COLO829 (cell line): ENCODE results near the gene PTPRN2.

Source experiments
- DNase-seq: peaks from one replicate; pipeline ENCODE4 v3.0.0; 2012; ENCODE audit warnings: low spot score

The PTPRN2 gene

DNA sequence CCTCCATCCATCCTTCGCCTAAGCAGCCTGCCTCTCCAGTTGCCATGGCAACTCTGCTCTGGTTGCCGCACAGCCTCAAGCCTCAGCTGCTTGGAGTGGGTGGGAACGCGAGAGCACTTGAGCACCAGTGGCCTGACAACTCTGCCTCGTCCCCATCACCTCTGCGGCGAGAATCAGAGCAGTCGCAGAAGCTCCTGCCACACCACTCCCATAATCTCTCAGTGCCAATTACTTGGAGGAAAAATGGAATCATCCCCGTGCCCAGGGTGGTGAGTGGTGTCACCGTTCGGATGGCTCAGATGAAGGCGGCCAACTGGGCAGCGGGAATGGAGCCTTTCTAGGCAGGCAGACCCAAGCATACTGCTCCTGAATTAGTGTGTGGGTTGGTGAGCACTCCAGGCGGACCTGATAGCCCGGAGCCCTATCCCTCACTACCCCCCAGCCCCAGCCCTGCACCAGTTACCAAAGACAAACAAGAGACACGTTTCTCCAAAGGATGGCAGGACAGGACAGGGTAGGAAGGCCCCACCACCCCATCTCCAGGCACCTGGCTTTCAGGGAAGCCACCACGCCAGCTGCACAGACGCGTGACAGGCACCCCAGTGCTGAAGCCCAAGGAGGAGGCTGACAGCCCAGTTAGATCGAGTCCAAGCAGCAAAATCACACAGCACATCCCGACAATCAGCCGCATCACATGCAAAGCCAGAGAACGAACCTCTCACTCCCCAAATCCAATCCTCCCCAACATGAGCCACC is 335.4 kb downstream of the PTPRN2 start:
- no peak for DNase-seq

DNA sequence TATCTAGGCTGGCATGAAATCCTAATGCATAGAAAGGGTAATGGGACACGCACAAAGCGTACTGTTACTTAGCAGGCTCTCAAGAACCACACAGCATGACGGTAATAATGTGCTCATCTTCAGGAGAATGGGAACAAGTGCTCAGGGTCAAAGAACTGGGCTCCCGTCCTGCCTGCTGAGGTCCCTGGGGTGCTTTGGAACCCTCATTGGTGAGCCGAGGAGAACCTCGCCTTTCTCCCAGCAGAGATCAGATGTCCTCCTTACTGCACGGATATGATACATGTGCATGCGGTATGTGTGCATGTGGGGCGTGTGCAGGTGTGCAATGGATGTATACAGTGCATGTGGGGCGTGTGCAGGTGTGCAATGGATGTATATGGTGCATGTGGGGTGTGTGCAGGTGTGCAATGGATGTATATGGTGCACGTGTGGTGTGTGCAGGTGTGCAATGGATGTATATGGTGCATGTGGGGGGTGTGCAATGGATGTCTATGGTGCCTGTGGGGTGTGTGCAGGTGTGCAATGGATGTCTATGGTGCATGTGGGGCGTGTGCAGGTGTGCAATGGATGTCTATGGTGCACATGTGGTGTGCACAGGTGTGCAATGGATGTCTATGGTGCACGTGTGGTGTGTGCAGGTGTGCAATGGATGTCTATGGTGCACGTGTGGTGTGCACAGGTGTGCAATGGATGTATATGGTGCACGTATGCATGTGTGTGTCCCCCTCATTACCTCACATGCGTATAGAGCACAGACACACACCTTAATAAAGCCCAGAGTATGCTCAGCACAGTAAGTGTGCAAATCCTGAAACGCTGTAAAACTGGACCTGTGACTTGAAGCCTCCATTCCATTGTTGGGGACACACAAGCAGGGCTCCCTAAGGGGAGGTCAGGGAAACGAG is 336.3 kb downstream of the PTPRN2 start:
- no peak for DNase-seq

DNA sequence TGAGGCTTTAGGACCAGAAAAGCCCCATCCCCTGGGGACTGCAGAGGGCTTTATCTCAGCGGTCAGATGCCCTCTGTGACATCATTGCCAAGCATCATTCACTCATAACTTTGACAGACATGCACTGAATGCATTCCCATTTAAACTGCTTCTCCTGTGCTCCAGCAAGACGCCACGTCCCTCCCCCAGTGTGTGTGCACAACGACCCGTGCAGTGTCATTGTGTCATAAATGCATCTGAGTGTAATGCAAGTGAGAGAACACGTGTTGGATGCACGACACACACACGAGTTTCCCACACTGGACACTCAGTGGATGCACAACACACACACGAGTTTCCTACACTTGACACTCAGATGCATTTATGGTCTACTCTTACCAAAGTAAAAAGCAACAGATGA is 337.9 kb downstream of the PTPRN2 start:
- DNase-seq = no peak

DNA sequence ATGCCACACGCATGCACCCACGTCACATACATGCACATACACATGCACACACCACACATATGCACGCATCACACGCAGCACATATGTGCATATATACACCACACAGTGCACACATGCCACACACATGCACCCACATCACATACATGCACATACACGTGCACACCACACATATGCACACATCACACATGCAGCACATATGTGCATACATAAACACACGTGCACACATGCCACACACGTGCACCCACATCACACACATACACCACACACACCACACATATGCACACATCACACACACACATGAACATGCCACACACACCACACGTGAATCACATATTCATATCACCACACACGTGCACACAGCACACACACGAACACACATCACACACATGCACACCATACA is 338.8 kb downstream of the PTPRN2 start:
- DNase-seq = no peak

DNA sequence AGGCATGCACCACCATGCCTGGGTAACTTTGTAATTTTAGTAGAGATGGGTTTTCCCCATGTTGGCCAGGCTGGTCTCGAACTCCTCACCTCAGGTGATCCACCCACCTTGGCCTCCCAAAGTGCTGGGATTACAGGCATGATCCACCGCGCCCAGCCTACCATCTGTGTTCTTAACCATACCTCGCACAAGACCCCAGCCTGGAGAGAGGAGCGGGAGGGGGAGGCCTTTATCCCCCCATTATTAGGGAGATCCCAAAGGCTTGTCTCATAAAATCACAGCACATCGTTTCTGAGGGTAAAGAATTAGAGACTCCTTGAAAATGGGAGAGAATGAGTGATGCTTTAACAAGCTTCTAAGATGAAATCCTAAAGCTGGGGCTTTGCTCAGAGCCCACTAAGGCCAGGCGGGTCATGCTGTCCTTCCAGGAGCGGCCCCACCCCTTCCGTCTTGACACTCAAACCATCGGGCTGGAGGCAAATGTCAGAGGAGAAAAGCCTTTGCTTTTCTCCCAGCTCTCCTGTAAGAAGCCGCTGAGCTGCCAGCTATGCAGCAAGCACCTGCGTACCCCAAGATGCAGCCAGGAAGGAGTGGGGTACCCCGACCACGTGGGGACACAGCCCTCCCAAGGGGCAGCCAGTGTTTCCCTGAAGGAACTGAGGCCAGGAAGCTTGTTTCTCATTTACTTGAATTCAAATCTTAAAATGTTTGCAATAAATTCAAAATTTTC is 339.7 kb downstream of the PTPRN2 start:
- DNase-seq = no peak

DNA sequence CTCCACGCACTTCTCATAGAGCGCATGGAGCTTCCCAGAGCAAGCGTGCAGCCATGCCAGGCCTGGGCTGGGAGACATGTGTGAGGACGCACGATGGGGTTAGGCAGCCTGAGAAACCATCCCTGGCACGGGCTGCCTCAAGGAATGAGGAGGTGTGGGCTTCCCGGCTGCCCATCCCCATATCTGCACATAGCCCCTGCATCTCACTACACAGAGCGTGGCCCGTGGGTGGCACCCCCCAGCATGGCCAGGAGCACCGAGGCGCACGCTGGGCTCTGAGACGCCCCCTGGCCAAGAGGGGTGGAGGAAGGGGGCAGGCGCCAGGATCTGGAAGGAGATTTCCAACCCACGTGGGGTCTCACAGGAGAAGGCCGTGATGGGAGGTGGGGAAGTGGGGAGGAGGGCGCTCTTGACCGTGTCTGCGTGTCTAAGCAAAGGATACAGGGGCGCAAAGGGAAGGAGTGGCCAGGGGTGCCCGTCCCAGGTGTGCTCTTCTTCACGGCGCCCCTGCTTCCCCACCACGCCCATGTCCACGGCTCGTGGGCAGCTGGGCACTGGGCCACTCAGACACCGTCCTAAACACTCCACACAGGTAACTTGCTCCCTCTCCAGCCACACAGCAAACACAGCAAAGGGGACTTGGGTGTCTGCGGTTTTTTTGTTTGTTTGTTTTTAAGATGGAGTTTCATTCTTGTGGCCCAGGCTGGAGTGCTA is 340.5 kb downstream of the PTPRN2 start:
- DNase-seq = no peak

DNA sequence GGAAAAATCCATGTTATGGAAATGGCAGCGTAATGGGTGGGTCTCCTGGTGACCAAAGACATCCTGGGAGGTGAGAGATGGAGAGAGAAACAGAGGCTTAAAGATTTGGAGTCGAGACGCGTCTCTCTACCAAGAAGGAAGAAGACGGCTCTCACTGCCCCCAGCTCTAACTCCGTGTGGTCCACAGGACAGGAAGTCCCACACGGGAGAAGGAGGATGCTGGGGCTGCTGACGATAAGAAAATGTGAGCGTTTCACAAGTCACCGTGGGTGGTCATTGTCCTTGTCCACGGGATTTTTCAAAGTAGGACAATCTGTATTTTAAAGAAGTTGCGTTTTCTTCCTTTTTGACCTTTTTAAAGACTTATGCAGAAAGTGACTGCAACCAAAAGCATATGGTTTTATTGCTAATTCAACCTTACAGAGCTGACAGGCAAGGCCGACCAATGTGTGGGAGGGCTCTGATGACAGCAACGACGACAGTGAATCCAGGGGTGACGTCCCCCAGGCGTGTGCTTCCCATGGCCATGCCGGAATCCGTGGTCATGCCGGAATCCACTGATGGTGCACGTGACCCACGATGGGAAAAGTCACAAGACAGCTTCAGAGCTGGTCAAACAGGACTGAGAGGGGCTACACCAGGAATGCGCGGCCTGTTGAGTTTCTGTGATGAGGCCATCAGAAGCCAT is 341.2 kb downstream of the PTPRN2 start:
- DNase-seq = no peak

DNA sequence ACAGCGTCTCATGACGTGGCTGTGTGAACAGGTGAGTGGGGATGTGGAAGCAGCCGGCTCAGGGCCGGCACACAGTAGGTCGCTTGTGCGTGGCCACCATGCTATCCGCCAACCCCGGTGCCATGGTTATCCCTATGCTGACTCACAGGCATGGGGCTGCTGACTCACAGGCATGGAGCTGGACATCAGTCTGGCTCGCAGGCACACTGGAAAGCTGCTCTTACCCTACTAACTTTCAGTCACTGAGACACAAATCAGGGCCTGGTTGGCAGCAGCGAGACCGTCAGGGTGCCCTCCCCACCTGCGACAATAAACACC is 341.9 kb downstream of the PTPRN2 start:
- DNase-seq = no peak

DNA sequence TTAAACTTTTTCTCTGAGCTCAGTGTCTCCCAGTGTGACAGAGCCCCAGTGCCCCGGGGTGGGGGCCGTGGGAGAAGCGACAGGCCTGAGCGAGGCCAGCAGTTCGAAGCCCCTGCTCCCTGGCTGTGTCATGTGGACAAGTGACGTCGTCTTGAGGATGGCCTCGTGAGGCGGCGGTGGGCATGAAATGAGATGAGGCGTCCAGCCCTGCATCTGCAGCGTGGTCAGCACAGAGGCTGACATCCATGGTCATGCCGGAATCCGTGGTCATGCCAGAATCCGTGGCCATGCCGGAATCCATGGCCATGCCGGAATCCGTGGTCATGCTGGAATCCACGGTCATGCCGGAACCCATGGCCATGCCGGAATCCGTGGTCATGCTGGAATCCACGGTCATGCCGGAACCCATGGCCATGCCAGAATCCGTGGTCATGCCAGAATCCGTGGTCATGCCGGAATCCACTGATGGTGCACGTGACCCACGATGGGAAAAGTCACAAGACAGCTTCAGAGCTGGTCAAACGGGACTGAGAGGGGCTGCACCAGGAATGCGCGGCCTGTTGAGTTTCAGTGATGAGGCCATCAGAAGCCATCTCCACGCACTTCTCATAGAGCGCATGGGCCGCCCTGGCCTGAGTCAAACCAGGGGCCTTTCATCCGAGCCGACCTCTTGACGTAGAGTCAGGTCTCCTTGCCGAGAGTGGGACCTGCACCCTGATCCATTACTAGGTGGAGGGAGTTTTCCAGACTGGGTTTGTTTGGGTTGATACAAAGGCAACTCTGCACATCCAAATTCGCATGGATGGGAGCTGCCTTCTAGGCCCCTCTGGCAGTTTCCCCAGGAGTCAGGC is 342.5 kb downstream of the PTPRN2 start:
- no peak for DNase-seq

DNA sequence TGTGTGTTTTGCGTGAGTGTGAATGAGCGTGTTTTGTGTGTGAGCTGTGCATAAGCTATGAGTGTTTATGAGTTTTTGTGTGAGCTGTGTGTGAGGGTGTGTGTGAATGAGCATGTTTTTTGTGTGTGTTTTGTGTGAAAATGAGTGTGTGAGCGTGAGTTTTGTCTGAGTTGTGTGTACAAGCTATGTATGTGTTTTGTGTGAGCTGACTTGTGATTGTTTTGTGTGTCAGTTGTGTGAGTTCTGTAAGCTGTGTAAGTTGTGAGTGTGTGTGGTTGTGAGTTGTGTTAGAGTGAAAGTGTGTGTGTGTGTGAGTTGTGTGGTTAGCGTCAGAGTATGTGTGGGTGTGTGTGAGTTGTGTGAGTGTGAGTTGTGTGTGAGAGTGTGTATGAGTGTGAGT is 343.2 kb downstream of the PTPRN2 start:
- DNase-seq = no peak

DNA sequence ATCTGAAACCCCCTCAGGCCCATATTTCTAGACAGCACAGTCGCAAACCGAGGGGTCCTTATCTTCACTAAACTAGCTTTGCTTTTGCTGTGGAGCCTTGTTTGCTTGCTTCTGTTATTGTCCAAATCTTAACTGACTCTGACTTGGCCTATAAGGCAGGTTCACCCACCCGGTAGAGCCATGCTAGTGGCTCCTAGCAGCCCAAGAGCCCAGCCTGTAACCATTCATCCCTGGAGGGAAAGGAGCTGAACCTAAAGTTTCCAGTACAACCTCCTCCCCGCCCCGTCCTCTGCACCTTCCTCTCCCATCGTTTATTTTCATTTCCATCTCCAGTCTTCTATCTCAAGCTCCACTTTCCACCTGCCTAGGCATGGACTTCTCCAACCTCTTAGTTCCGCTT is 345.7 kb downstream of the PTPRN2 start:
- no peak for DNase-seq

DNA sequence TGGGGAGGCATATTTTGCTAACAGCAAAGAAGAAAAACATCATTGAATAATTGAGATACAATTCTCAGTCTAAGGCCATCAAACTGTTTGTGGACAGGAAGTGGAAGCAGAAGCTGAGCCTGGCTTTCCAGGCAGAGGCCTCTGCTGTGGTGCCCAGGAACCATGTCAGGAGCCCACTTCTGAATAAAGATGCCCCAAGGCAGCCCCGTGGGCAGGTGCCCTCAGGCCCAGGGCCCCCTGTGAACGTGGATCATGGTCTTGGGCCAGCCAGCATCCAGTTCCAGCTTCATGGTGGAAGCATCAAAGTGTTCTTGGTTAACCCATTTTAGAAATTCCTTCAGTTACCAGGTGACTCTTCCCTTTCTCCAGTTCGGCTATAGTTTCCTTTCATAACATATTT is 346.8 kb downstream of the PTPRN2 start:
- no peak for DNase-seq

DNA sequence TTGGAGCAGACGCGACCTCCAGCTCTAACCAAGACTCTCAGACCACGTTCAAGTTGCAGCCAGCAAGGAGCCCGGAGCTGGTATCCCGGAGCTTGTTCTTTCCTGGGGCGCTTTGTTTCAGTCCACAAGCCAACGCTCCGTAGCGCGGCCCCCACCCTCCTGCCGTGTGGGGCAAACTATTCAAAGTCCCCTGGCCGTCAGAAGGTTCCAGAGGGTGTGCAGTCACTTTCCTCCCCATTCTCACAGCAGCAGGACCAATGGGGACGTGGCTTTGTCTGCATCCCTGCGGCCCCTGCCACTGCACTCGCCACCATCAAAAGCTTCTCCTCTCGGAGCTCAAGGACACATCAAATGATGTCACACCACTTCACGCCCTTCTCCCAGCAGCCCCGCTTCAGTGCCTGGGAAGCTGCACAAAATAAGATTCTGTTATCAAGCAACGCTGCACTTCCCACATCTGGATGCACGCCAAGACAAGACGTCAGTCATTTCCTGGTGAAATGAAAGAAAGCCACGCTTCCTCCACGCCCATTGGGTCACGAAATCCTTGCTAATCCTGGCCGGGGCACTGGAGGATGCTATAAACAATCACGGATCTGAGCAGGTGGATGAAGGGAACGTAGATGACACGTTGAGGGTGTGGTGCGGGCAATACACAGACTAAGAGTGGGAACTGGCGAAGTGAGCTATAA is 348.2 kb downstream of the PTPRN2 start:
- no peak for DNase-seq

DNA sequence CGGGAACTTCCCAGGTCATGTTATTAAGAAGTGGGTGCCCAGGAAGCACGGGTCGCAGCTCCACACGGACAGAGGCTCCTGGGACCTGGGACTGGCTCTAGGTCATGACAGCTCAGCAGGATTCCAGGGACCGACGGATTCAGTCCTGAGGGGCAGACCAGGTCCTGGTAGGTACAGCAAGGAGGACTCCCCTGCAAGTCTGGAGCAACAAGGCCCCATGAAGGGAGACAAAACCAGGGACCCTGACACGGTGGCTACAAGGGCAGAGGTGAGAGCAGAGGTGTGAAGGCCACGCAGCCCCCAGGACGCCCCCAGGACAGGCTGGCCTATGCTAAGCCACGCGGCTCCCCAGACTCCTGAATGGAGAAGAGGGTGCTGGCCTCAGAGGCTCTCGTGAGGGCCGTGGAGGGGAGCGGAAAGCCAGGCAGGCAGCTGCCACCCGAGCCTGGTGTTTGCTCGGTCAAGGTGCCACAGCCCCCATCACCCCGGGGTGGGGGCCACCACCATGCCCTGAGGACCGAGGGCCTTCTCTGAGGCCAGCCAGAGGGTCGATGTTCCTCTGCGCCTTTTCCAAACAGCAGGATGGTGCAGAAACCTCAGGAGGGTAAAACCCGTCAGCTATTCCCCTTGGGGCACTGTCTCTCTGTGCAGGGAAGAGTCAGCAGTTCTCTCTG is 348.9 kb downstream of the PTPRN2 start:
- no peak for DNase-seq

DNA sequence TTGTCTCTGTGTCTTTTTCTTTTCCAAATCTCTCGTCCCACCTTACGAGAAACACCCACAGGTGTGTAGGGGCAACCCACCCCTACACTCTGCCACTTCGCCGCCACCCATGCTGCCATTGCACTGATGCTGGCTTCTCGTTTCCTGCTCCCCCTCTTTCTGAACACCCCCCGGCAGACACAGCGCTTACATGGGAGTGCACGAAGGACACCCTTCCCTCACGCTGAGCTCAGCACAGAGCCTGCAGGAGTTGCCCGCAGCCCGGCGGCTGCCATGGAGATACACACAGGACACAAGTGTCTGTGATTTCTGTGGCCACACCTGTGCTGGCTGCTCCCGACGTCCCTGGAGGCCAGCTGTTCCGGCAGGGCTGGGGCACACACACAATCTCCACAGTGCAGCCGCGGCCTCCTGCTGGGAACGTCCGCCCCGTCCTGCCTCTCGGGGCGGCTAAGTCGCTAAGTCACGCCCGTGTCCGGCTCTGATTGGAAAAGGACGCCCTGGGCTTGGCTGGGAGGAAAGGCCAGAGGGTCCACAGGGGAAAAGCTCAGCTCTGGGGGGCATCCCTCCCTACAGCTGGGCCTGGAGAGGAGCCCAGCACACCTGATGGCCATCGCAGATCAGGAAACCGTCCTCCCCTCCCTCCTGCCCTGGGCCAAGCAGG is 349.8 kb downstream of the PTPRN2 start:
- no peak for DNase-seq

DNA sequence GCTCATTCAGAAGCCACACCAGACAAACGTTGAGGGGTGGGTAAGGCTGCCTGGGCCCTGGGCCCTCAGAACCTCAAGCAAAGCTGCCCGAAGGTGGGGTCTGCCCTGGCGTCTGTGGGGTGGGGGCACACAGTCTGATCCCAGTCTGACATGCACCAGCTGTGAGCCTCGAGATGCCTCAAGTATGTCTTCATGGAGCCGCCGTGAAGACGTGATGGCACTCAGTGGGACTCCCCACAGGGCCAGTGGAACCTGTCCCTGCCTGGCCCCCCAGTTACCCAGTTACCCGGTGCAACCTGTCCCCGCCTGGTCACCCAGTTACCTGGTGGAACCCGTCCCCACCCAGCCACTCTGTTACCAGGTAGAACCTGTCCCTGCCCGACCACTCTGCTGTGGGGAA is 351.2 kb downstream of the PTPRN2 start:
- no peak for DNase-seq

DNA sequence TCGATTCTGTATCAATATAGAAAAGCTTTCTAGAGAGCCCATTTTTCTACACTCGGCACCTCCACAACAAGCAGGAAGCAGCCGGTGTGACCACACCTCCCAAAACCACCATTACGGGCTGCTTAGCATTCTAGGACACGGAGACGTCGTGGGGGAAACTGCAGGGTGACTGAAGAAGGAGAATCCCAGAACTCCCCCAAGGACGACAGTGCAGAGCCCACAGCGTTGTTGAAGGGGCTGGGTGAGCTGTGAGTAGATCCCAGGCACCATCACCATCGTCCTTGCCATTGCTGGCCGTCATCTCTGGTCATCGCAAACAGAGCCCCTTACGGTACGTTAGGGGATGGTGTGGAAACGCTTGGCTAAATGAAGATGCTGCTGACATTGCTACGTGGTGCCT is 351.8 kb downstream of the PTPRN2 start:
- DNase-seq = no peak

DNA sequence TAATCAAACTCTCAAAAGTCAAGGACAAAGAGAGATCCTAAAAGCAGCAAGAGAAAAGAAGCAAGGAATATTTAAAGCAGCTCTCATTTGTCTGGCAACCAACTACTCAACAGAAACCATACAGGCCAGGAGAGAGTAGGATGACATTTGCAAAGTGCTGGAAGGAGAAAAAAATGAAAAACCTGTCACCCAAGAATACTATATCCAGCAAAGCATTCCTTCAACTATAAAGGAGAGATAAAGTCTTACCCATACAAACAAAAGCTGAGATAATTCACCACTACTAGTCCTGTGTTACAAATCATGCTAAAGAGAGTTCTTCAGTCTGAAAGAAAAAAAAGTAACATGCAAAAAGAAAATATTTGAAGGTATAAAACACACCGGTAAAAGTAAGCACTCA is 357.7 kb downstream of the PTPRN2 start:
- DNase-seq = no peak

DNA sequence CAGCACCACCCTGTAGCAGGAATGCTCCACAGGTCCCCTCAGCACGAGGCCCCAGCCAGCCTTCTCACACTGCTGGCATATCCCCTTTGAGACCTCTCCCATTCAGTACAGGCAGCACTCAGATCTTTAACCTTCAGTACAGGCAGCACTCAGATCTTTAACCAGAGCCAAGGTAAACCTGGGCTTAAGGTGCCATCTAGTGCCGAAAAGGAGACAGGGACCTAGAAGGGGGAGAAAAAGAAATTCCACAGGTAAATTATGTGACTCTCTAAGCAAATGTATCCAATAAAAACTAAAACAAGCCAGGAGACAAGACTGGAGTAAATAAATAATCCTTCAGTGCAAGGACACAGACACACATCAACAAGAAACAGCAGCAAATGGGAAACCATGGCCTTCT is 358.6 kb downstream of the PTPRN2 start:
- DNase-seq = no peak
